HepG2 (cell line): Measurements from ENCODE around the gene C22orf42. TPM values are rescaled to one million over a fixed set of nuclear protein-coding genes. Genes with fewer than 3 reads are reported as not detected.

ENCODE experiments used
- ATAC-seq: fragments of 200-7000 bp; cut with Tn5 transposase; 3 replicates; pipeline ENCODE4 v1.9.1; 2020; ENCODE audit warnings: mild to moderate bottlenecking, moderate library complexity
- BruUV-seq: library from RNA; stranded (reverse); fragments of 400-500 nt; replicated peaks from 2 replicates; lab custom pipeline; 2021; lab: Mats Ljungman, UMichigan
- CTCF ChIA-PET: fragments of 300-600 bp; formaldehyde crosslinking; extraction: SDS; loops from one replicate; lab custom pipeline; 2021; ENCODE audit warnings: low total read pairs, inconsistent platforms, low intra/inter-chr PET ratio; lab: Yijun Ruan, JAX
- POLR2A ChIA-PET: fragments of 350-600 bp; sonication (Branson Sonifier 250); formaldehyde crosslinking; loops from one replicate; lab custom pipeline; 2020; ENCODE audit warnings: antibody characterized with exemption, inconsistent platforms; lab: Yijun Ruan, JAX
- DNase-seq: peaks from one replicate; pipeline ENCODE4 v3.0.0-alpha.2; 2015; ENCODE audit warnings: low spot score
- FAIRE-seq: peaks from 3 replicates; lab custom pipeline; 2011; peaks lifted over from hg19 to GRCh38; lab: Jason Lieb, UNC
- H2AFZ ChIP-seq: one replicate; pipeline ENCODE4 v1.6.1; 2011; ENCODE audit warnings: low read length, inconsistent platforms
- H3K27ac ChIP-seq: fragments of 300-600 bp; 3 replicates; pipeline ENCODE4 v1.8.0; 2011; ENCODE audit warnings: mixed run types, mild to moderate bottlenecking, mixed read lengths, low read length, inconsistent platforms; ENCODE audit not compliant: insufficient read depth; ENCODE audit errors: extremely low read length
- H3K27me3 ChIP-seq, 2 experiments: fragments of 200-600 bp in 1 of 2; 2 replicates in 1 of 2; 3 replicates in 1 of 2; pipeline versions ENCODE4 v1.6.0 to v1.8.0; 2011; ENCODE audit warnings: low read length in 2 of 2, mild to moderate bottlenecking in 2 of 2, moderate library complexity in 2 of 2, inconsistent platforms in 1 of 2; ENCODE audit not compliant: insufficient read depth in 2 of 2, control insufficient read depth in 1 of 2
- H3K36me3 ChIP-seq, 2 experiments: fragments of 200-600 bp in 1 of 2; replicated peaks in 1 of 2; 2 replicates in 1 of 2; 3 replicates in 1 of 2; pipeline versions ENCODE4 v1.5.1 to v1.8.0; 2011; ENCODE audit warnings: low read length in 2 of 2, inconsistent platforms in 1 of 2; ENCODE audit not compliant: insufficient read depth in 2 of 2, control insufficient read depth in 1 of 2
- H3K4me1 ChIP-seq: 2 replicates; pipeline ENCODE4 v1.5.1; 2012; ENCODE audit warnings: low read length, inconsistent platforms; ENCODE audit not compliant: insufficient read depth
- H3K4me2 ChIP-seq: 2 replicates; pipeline ENCODE4 v1.6.0; 2011; ENCODE audit warnings: low read depth, low read length, inconsistent platforms
- H3K4me3 ChIP-seq, 3 experiments: fragments of 200-600 bp in 1 of 3; sonication (generic), shearing (Covaris generic) in 1 of 3; replicated peaks in 1 of 3; 2 replicates each; pipeline ENCODE4 v1.5.1; 2011 to 2016; ENCODE audit warnings: low read length in 3 of 3, inconsistent platforms in 2 of 3, low read depth in 2 of 3, mild to moderate bottlenecking in 2 of 3, control low read depth in 1 of 3, mixed read lengths in 1 of 3; ENCODE audit not compliant: insufficient read depth in 1 of 3
- H3K79me2 ChIP-seq: one replicate; pipeline ENCODE4 v1.6.1; 2011; ENCODE audit warnings: low read length, inconsistent platforms; ENCODE audit not compliant: insufficient read depth
- H3K9ac ChIP-seq: 2 replicates; pipeline ENCODE4 v1.6.0; 2011; ENCODE audit warnings: mild to moderate bottlenecking, low read depth, low read length, inconsistent platforms; ENCODE audit not compliant: insufficient read depth
- H3K9me3 ChIP-seq: 2 replicates; pipeline ENCODE4 v1.5.1; 2012; ENCODE audit warnings: mild to moderate bottlenecking, low read length
- H4K20me1 ChIP-seq: 2 replicates; pipeline ENCODE4 v1.6.0; 2011; ENCODE audit warnings: inconsistent platforms, mild to moderate bottlenecking, low read length, moderate library complexity; ENCODE audit not compliant: insufficient read depth
- ATF3 ChIP-seq: sonication (generic); formaldehyde crosslinking; IDR thresholded peaks from 2 replicates; pipeline ENCODE4 v1.4.0; 2020; ENCODE audit warnings: missing genetic modification reagents
- FIP1L1 ChIP-seq: fragments of 200-400 bp; formaldehyde crosslinking; IDR thresholded peaks from 2 replicates; pipeline ENCODE4 v1.6.1; 2018; ENCODE audit warnings: low read depth, mild to moderate bottlenecking, low read length, moderate library complexity, borderline replicate concordance; ENCODE audit not compliant: insufficient read depth
- NCOA5 ChIP-seq: sonication (generic); formaldehyde crosslinking; IDR thresholded peaks from 2 replicates; pipeline ENCODE4 v1.4.0; 2020; ENCODE audit warnings: missing genetic modification reagents
- ZNF256 ChIP-seq: sonication (generic); formaldehyde crosslinking; conservative IDR thresholded peaks from 2 replicates; pipeline ENCODE4 v1.4.0; 2020; ENCODE audit warnings: missing genetic modification reagents
- WGBS: methylation state at CpG from one replicate; pipeline ENCODE4 v1.1.6; 2017; ENCODE audit warnings: low lambda C conversion rate; 5-methylcytosine and 5-hydroxymethylcytosine counted together
- in situ Hi-C: cut with HindIII; loops from 2 replicates; pipeline ENCODE4 v1.10.0; 2017; ENCODE audit warnings: low pct_unique_long_range_greater_than_20kb; ENCODE audit not compliant: extremely low pct_ligation_motif_present
- intact Hi-C: fragments of 100-400 bp; cut with micrococcal nuclease; formaldehyde crosslinking; loops from one replicate; pipeline ENCODE4 v1.10.0; 2022; ENCODE audit not compliant: unreplicated experiment
- polyA plus RNA-seq, 8 experiments: library from polyadenylated mRNA; depleted of rRNA in 3 of 8; stranded (reverse) in 7 of 8; unstranded in 1 of 8; fragments of >200 nt; fragmentation: Illumina TruSeq in 4 of 8; extraction: Trizol in 4 of 8; gene quantifications; 2 replicates each; pipeline versions ENCODE4 v1.2.1 to v1.2.3, GENCODE V29; 2011 to 2016; ENCODE audit warnings: low read depth in 4 of 8, missing spikeins in 1 of 8, mixed read lengths in 1 of 8; ENCODE audit not compliant: insufficient read depth in 1 of 8
- total RNA-seq, 5 experiments: library from RNA; depleted of rRNA; stranded (reverse); fragments of >200 nt; fragmentation: Illumina TruSeq; extraction: Trizol; gene quantifications; 2 replicates each; pipeline ENCODE4 v1.2.3, GENCODE V29; 2016; ENCODE audit warnings: low read depth in 1 of 5
- TF ChIP-seq, protein P1 (sequence below): sonication (generic); formaldehyde crosslinking; IDR thresholded peaks from 2 replicates; pipeline ENCODE4 v1.5.0; 2020; ENCODE audit warnings: missing genetic modification reagents, mild to moderate bottlenecking, borderline replicate concordance

The C22orf42 gene
- total and polyA plus RNA-seq, 2 of the 13 experiments (the other 11 are each of a cell fraction or from before 2014, with no cell fraction given): not detected

GRCh38 chr22:32207971-32208480 lies 48.9 kb upstream of the C22orf42 start:
- no peaks in the 10 kb centered on the region for H3K9me3 ChIP-seq
- ChIA-PET POLR2A (no interaction called here), CTCF (no interaction called here)
- WGBS: no CpG with 5 or more reads among the region's 4 CpGs
- DNase-seq (no peak), ATAC-seq (no peak), FAIRE-seq (no peak)
- H3K36me3 ChIP-seq: no peaks in the 10 kb centered on the region
- no TSS peak for BruUV-seq
- no peaks in the 10 kb centered on the region for H4K20me1 ChIP-seq
- TF ChIP-seq, protein P1, sequence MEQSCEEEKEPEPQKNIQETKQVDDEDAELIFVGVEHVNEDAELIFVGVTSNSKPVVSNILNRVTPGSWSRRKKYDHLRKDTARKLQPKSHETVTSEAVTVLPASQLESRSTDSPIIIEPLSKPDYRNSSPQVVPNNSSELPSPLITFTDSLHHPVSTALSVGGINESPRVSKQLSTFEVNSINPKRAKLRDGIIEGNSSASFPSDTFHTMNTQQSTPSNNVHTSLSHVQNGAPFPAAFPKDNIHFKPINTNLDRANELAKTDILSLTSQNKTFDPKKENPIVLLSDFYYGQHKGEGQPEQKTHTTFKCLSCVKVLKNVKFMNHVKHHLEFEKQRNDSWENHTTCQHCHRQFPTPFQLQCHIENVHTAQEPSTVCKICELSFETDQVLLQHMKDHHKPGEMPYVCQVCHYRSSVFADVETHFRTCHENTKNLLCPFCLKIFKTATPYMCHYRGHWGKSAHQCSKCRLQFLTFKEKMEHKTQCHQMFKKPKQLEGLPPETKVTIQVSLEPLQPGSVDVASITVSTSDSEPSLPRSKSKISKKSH: no peak
- TF ChIP-seq ATF3 (CRISPR knock-in tag) (no peak), NCOA5 (no peak), FIP1L1 (no peak), ZNF256 (CRISPR knock-in tag) (no peak)
- H3K9ac ChIP-seq: no peak overlapping the region
- H3K4me2 ChIP-seq: no peak overlapping the region
- intact Hi-C loops: no loop called here
- no peak overlapping the region for H2AFZ ChIP-seq
- no peaks in the 10 kb centered on the region for H3K79me2 ChIP-seq
- H3K27me3 ChIP-seq: no peaks in the 10 kb centered on the region; a peak in 1 of 5 replicates
- in situ Hi-C loops: no loop called here
- peaks cover 17% of the 10 kb centered on the region for H3K4me1 ChIP-seq
- no peak overlapping the region for H3K4me3 ChIP-seq
- no peak overlapping the region for H3K27ac ChIP-seq
